Hypothalamus (tissue), 51 donors: Measurements from ENCODE around the gene MAN1A1.
"Not testable (repeated sequence)": the region's sequence is repeated elsewhere in the genome, so short reads cannot be mapped to it uniquely, and the experiment has no call there.

Experiments
- DNase-seq, 51 donors: peaks; one replicate each; lab custom pipeline; 2025; lab: John Stamatoyannopoulos, UW

Gene MAN1A1

DNA sequence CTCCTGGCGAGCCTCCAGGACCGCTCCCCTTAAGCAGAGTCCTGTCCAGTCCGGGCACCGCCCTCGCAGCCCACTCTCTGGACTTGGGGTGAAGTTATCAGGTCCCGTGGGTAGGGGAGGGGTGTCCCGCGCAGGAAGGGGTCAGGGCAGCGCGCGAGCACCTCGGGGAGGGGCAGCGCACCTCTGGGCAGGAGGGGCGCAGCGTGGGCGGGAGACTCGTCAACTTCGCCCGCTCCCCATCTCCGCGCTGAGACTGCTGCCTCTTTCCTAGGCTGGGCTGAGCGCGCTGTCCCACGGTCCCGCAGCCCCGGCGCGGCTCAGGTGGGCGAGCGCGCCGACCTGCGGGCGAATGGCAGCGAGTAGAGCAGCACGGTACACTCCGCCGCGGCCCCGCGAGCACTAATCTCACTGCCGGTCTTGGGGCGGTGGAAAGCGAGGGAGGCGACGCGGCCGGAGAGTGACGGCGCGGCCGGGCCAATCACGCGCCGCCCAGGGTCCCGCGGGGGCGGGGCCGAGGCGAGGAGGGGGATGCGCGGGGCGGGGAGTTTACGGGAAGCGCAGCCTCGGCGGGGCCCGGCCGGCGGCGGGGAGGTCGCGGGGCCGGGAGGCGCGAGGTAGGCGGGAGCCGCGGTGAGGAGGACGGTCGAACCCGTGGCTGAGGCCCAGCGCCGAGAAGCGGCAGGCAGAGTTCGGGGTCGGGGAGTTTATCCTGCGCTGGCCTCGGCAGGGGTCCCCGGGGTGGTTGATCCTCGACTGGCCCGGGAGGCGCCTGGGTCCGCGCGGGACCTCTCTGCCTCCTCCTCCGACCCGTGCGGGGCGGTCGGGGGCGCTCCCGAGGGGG, at the start of gene MAN1A1:
TSS of gene MAN1A1 (minus strand) at position 401 of the 841 bp plus-strand sequence. CDS start 696 bp downstream, outside the sequence.
- peak in 48 of 51 donors; percentile 25 to 86 (median 69) for DNase-seq

DNA sequence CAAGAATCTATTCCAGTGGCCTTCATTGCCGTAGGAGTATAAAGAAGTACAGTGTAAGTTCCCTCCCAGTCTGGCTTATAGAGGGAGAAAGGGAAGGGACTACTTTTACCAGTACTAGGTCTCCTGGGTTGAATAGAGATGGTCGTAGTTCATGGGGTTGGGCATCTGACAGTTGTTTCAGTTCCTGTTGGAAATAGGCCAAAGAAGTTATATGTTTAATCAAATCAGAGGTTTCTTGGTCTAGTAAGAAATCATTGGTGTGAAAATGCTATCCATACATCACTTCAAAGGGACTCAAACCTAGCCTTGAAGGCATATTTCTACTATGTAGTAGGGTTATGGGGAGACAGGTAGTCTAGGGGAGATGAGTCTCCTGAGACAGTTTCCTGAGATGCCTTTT, 45.6 kb upstream of the MAN1A1 start:
- DNase-seq, result no peak

DNA sequence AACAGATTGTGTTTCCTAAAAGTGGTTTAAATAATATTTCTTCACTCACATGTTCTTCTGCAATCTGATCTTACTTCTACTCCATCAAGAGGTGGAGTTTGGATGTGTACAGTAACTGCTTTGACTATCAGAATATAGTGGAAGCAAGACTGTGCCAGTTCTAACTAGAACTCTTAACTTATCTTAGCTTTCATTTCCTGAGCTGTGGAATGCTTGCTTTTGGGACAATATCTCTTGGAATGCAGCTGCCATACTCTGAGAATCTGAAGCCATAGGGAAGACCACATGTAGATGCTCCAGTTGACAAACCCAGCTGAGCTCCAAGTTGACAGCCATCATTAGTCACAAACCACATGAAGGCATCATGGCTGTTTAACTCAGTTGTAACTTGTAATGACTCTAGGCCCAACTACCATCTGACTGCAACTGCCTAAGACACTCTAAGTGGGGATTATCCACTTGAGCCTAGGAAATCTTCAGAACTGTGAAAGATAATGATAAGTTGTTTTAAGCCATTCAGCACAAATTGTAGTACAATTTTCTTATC, 40.8 kb upstream of the MAN1A1 start:
- no peak for DNase-seq

DNA sequence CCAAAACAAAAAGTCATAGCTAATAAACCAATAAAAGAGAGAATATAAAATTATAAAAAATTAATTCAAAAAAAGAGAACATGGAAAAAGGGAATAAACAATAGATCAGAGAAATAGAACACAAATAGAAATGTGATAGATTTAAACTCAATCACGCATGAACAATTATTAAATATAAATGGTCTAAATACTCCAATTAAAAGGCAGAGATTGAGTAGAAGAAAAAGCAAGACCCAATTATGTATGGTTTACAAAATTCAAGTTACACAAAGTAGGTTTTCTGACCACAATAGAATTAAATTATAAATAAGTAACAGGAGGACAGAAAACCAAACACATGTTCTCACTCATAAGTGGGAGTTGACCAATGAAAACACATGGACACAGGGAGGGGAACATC, 36.4 kb upstream of the MAN1A1 start:
- no peak for DNase-seq

DNA sequence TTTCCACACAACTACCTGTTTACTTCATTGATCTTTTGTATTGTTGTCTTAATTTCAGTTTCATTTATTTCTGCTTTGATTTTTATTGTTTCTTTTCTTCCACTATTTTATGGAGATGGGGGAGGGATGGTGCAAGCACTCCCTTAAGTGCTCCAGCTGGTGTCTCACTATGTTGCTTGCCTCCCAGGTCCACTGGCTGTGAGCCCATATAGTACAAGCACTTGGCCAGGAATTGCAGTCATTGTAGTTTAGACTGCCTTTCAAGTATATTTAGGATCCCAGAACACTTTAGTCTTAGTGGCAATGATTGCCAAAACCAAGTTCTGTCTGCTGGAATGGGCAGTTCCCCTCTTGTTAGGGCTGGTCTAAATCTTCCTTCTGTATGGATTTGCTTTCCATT, 34.9 kb upstream of the MAN1A1 start:
- DNase-seq, result no peak

DNA sequence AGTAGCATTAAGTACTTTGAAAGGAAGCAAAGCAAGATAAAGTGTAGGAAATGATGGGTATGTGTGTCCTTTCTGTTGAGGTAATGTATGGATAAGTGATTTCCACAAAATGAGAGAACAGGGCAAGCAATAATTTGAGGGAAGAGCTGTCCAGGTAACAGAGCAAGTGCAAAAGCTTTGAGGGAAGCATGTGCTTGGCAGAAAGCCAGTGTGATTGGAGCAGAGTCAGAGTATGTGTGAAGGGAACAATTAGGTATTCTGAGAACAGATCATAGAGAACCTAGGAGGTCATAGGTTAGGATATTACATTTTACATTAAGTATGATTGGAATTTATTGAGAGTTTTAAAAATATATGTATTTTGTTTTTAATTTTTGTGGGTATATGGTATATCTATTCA, 30.2 kb upstream of the MAN1A1 start:
- no peak for DNase-seq

DNA sequence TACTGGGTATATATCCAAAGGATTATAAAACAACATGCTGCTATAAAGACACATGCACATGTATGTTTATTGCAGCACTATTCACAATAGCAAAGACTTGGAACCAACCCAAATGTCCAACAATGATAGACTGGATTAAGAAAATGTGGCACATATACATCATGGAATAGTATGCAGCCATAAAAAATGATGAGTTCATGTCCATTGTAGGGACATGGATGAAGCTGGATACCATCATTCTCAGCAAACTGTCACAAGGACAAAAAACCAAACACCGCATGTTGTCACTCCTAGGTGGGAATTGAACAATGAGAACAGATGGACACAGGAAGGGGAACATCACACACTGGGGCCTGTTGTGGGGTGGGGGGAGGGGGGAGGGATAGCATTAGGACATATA, 27.5 kb upstream of the MAN1A1 start:
- not testable (repeated sequence) for DNase-seq

DNA sequence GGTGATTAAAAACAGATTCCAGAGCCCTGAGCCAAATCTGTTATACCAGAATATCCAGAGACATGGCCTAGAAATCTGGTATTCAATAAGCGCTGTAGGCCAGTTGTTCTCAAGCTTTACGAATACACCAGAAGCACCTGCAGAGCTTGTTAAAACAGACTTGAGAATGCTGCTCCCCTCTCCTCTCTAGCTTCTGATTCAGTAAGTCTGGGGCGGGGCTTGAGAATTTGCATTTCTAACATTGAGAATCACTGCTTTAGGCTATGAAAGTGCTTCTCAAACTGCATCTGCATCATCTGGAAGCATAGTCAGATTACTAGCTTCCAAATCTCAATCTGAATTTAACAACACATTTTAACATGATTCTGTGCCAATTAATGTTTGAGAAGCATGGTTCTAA, 20.5 kb upstream of the MAN1A1 start:
- no peak for DNase-seq

DNA sequence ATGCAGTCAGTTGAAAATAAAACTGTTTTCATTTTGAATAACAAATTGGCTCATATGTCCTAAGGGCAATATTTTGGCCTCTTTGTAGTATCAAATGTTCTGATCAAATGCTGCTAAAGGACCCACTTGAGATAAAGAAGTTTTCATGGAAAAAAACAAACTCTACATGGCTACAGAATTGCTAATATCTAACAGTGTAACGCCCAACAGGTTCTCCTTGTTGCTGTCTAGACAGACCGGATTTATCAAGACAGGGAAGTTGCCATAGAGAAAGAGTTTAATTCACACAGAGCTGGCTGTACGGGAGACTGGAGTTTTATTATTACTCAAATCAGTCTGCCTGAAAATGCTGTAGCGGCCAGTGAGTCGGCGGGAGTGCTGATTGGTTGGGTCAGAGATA, 19.4 kb upstream of the MAN1A1 start:
- DNase-seq, result no peak

DNA sequence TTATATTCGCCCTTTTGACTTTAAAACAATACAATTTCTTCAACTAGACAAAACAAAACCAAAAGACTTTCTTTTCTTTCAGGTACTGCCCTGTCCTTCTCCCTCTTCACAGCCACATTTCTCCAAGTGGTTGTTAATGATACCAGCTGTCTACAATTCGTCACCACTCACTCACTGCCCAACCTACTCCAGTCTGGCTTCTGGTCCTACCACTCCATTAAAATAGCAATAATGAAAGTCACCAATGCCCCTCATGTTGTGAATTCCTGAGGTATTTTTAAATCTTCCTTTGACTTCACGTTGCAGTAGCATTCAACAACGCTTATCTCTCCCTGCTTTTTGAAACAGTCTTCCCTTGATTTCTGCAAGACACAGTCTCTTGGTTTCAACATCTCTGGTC, 11.6 kb upstream of the MAN1A1 start:
- no peak for DNase-seq

DNA sequence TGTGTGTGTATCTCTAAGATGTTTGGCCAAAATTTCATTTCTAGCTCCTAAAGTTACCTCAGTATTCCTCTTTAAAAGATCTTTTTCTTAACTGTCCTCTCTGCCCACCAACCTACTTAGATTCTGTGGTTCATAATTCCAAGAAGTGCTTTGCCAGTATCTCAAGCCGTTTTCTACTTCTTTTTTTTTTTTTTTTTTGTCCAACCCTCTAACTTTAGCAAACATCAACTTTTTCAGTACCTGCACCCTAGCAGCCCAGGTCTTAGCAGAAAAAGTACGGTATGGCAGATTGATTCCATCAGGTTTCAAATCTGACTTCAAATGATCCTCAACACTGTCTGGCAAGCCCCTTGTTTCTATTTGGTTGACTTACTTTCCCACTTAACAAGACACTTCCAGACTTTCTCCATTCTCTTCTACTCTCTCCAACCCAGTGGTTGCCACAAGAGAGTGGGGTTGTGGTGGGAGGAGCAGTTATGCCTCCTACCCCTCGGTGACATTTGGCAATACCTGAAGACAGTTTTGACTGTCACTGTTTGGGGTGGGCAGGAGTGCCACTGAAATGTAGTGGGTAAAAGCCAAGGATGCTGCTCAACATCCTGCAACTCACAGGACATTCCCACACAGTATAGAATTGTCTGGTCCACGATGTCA, 10.8 kb upstream of the MAN1A1 start:
- peak in 1 of 51 donors; percentile 17 for DNase-seq

DNA sequence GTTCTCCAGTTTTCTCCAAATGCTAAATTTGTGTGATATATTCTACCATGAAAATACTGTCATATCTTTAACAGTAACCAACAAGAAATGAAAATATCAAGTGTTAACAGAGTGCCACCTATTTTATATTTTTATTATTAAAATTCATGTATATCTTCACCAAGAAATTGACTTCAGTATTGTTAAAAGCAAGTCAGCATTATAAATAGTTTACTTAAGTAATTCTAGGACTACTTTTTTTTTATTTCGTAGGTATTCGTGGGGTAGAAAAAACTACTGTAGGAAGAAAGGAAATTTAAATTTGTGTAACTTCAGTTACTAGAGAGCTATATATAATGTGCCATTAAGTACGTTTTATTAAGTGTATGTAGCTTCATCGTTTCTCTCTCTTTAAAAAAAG, 6.3 kb upstream of the MAN1A1 start:
- DNase-seq, result no peak

DNA sequence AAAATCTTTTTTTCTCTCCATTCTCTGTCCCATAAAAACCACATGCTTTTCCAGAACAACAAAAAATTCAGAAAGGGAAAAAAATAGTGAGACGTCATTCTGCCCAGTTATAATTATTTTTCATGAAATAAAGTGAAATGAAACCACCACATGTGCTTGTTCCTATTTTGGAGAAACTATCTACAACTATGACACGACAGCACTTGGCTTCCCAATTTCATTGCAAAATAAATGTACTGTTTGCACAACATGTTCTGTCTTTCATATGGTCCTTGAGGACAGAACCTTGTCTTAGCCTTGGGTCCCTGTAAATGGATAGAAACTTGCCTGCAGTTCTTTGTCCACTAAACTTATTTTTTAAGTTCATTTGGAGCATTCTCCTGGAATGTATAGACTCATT, 5.6 kb upstream of the MAN1A1 start:
- no peak for DNase-seq

DNA sequence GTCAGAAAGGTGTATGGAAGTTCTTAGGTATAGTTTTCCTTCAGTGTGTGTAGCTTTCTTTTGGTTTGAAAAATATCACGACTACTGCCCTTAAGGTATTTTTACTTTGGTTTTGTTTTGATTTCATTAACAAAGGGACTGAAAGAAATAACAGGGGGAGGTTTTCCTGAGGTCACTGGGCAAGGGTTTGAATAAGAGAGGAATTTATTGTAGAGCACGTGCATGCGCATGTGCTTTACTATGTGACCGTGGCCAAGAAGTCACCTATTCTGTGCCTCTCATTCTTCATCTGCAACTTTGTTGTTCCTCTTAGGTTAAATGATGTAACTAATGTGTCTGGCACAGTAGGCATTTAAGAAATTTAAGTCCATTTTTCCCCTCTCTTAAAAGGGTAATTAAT, 4.1 kb upstream of the MAN1A1 start:
- DNase-seq, result no peak

DNA sequence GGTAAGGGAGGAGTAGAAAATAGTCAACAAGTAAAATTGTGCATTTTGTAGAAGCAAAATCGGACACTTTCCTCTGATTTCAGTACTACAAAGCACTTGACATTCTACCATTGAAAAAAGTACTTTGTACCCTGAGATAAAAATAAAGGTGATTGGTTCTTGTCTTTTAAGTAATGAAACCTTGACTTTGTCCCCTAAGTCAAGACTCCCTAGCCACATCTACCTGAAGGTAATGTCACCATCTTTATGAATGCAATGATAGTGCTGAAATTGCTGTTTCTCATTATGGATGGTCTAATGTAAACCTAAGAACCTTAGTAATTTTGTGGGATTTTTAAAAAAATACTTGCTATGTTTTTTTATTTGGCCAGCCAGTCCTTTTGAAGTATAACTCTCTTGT, 2.4 kb upstream of the MAN1A1 start:
- no peak for DNase-seq

DNA sequence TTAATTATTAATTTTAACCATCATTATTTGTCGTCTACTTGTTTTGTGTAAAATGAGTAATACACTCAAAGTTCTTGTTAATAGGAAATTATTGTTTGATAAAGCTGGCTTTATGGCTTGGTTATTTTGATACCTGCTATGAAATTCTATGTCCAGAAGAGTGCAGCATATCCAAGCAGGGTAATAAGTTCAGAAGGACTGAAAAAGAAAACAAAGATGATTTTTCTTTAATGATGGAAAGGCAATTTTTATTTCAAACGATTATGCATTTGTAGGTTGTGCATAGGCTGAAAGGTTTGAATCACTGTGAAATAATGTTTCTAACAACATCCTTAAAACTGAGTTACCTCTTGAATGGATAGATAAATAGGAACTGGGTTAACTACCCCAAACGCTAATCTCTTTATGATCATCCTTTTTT, 1.4 kb upstream of the MAN1A1 start:
- no peak for DNase-seq

DNA sequence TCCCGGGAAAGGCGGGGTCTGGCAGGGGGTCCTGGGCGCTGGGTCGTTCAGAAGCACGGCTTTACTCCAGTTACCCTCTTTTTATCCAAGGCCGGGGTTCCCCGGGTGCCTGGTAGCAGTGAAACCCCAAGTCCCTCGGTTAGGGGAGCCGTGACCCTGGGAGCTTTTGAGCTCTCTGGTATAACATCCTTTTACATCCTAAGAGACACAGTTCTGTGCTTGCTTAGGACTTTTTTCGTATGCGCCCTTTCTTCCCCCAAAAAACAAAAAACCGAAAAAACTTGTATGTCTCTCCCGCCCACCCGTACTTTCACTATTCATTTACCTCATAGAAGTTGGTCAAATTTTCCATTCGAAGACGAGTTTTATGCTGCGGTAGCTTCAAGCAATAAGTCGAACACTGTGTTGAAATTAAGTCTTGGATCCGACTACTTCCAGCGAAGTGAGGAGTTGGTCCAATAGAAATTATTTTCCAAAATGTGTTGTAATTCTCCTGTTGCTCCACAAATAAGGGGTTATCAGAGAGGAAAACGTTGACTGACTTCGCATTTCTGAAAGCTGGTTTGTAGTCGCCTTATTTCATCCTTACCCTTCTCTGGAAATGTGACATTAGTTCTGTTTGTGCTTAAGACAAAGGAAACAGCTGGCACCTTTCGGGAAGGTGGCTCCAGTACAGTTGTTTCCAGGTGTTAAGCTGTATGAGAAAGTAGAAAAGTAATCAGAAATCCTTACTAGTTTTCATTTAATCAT, 816 bp upstream of the MAN1A1 start:
- peak in 4 of 51 donors; percentile 30 to 54 (median 44) for DNase-seq

DNA sequence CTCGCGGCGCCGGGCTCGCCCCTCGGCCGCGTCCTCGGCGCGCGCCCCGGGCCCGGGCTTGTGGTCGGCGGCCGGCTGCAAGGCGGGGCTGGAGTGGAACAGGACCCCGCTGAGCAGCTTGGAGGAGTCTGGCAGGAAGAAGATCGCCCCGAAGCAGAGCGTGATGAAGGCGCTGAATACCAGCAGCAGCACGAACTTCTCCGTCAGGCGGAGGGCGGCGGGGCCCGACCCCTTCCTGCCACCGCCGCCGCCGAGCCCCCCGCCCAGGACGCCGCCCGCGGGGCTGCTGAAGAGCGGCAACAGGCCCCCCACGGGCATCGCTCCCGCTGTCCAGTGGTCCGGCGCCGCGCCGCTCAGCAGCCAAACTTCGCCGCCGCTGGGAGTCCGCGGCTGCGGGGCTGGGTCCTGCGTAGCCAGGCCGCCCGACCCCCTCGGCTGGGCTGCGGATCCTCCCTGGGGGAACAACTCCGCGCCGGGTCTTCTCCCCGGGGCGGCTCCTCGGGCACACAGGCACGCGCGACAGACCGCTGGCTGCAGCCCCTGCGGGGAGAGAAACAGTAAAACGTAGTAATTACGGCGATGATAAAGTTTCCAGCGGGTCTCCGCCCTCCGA, 707 bp downstream of the MAN1A1 start:
- DNase-seq, result peak in 6 of 51 donors; percentile 8 to 35 (median 22)

DNA sequence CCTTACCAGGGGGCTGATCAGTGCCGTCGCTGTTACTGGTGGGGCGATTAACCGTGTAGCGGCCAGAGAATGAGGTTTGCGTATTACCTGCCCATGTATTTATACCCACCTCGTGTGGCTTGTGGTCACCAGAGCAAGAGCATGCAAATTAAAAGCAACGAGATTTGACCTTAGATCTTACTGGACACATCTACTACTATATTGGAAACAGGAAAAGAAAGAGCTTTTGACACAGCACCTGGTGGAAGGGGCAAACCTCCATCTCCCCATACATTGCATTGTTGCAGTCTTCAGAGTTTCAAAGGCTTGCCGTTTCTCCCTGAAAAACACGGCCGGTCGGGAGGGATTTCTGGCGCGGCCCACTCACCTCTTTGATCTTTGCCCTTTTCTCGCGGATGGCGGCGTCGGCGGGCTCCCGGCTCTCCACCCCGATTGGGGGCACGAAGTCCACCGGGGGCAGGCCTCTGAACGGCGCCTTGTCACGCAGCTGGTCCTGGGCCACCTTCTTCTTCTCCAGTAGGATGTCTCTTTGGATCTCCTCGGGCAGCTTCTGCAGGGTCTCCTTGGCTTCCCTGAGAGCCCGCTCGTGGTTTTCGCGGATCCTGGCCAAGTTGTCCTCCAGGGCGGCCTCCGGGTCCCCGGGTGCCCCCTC, 1.3 kb downstream of the MAN1A1 start:
- peak in 8 of 51 donors; percentile 5 to 35 (median 18) for DNase-seq

DNA sequence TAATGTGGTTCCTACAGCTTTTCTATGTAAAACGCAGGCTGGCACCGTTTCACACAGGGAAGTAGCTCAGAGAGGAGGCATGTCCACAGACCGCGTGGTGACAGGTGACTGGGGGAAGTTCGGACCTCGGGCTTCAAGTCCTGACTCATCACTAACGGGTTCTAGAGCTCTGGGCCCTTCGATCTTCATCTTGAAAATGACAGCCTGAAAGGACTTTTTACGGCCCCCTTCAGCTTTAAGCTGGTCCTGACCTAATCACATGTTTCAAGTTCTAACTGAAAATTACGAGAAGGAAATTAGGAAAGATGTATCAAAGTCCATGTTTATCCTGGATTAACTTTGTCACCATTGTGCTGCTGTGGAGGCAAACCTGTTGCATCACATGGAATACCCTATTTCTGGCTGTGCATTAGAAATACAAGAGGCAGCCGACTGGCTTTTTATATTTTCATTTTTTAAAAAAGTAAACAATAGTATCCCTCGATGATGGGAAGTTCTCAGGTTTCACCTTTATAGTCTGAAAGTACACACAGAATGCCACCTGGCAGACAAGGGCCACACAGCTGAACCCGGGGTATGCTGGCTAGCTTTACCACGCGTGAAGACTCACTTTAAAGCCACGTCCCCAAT, 2.0 kb downstream of the MAN1A1 start:
- peak in 16 of 51 donors; percentile 1 to 43 (median 11) for DNase-seq
